Esophagus muscularis mucosa (tissue), 4 donors: ENCODE data around the gene ADAM29. TPM values are rescaled to one million over a fixed set of nuclear protein-coding genes. Genes with fewer than 3 reads are reported as not detected.

Experiments
- DNase-seq: peaks from one replicate; pipeline ENCODE4 v3.0.0-alpha.2; 2017; ENCODE audit errors: extremely low spot score
- H3K27ac ChIP-seq, 4 donors: fragments of 200-600 bp; sonication (generic); replicated peaks in 1 of 4; 1 replicate in 3 of 4; 2 replicates in 1 of 4; pipeline ENCODE4 v1.5.1; 2016 to 2019; ENCODE audit warnings: mild to moderate bottlenecking in 1 of 4
- H3K27me3 ChIP-seq, 4 donors: fragments of 200-600 bp; sonication (generic); one replicate each; pipeline versions ENCODE4 v1.5.1 to v1.6.0; 2016 to 2019
- H3K36me3 ChIP-seq, 4 donors: fragments of 200-600 bp; sonication (generic); one replicate each; pipeline ENCODE4 v1.5.1; 2016 to 2019
- H3K4me1 ChIP-seq, 4 donors: fragments of 200-600 bp; sonication (generic); one replicate each; pipeline ENCODE4 v1.5.1; 2016 to 2019
- H3K4me3 ChIP-seq, 4 donors: fragments of 200-600 bp; sonication (generic); 1 replicate in 2 of 4; 2 replicates in 2 of 4; pipeline ENCODE4 v1.5.1; 2016 to 2019; ENCODE audit warnings: mild to moderate bottlenecking in 4 of 4, moderate library complexity in 1 of 4
- H3K9me3 ChIP-seq, 4 donors: fragments of 200-600 bp; sonication (generic); 1 replicate in 3 of 4; 2 replicates in 1 of 4; pipeline ENCODE4 v1.5.1; 2016 to 2019
- EP300 ChIP-seq: sonication (generic); formaldehyde crosslinking; IDR thresholded peaks from one replicate; pipeline ENCODE4 v1.6.1; 2017; ENCODE audit warnings: antibody characterized with exemption
- POLR2A ChIP-seq: fragments of 450-650 bp; IDR thresholded peaks from one replicate; pipeline ENCODE4 v1.6.1; 2017; ENCODE audit warnings: antibody characterized with exemption, moderate library complexity, mild to moderate bottlenecking, low read depth
- POLR2AphosphoS5 ChIP-seq, 2 donors: sonication (generic); formaldehyde crosslinking; IDR thresholded peaks; one replicate each; pipeline ENCODE4 v1.6.1; 2017; ENCODE audit warnings: antibody characterized with exemption in 2 of 2
- WGBS: methylation state at CpG from one replicate; pipeline ENCODE4 v1.1.5; 2018; 5-methylcytosine and 5-hydroxymethylcytosine counted together
- intact Hi-C: fragments of 100-400 bp; cut with DNase I; formaldehyde crosslinking; loops from one replicate; pipeline ENCODE4 v1.15.1; 2023
- total RNA-seq, 4 donors: library from RNA; depleted of rRNA; stranded (reverse); fragments of >200 nt; gene quantifications; one replicate each; pipeline versions ENCODE4 v1.1.0 to v1.2.1, GENCODE V29; 2016
- TF ChIP-seq, protein P1 (sequence below), 3 experiments: fragments of 200-600 bp in 2 of 3; fragments of 450-650 bp in 1 of 3; sonication (generic) in 2 of 3; IDR thresholded peaks; one replicate each; pipeline ENCODE4 v1.5.1; 2017 to 2019; ENCODE audit warnings: antibody characterized with exemption in 3 of 3, mild to moderate bottlenecking in 2 of 3, moderate library complexity in 1 of 3

Gene ADAM29
- total RNA-seq, 4 donors from 2014 or later, result not detected

DNA sequence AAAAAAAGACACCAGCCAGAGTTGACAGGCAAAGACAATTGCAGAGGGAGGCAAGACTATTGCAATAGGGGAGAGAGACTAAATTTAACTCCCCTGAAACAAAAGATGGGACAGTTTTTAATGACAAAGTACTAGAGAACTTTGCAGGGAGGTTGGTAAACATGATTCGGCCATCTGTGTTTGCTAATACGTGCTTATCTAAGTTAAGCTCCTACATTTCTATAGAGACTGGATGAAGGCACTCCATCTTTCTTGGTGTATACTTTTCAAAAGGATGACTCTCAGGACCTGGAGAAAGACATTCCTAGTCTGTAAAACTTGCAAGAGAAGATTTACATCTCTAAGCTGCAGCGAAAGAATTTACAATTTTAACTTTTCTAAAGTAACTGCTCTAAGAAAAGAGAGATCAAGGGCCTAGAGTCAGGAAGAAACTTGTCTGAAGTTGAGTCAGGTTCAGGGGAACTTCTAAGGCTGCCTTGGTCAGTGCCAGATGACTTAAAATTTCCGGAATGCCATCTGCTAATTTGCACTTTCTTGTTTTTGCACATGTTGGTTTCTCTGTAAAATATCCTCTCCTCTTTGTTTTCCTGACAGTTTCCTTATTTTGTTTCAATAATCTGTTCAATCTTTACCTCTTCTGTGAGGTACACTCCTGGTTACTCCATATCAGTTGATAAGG lies 10.6 kb downstream of the ADAM29 start:
- Histone ChIP-seq H3K27ac (no peak overlapping the region), H3K27me3 (no peaks in the 10 kb centered on the region), H3K4me3 (no peak overlapping the region), H3K4me1 (no peaks in the 10 kb centered on the region), H3K36me3 (no peaks in the 10 kb centered on the region), H3K9me3 (no peaks in the 10 kb centered on the region)
- WGBS, result 83% methylated on average over 4 of the region's 4 CpGs
- TF ChIP-seq EP300, result no peak
- no peak for TF ChIP-seq POLR2A
- TF ChIP-seq, protein P1, sequence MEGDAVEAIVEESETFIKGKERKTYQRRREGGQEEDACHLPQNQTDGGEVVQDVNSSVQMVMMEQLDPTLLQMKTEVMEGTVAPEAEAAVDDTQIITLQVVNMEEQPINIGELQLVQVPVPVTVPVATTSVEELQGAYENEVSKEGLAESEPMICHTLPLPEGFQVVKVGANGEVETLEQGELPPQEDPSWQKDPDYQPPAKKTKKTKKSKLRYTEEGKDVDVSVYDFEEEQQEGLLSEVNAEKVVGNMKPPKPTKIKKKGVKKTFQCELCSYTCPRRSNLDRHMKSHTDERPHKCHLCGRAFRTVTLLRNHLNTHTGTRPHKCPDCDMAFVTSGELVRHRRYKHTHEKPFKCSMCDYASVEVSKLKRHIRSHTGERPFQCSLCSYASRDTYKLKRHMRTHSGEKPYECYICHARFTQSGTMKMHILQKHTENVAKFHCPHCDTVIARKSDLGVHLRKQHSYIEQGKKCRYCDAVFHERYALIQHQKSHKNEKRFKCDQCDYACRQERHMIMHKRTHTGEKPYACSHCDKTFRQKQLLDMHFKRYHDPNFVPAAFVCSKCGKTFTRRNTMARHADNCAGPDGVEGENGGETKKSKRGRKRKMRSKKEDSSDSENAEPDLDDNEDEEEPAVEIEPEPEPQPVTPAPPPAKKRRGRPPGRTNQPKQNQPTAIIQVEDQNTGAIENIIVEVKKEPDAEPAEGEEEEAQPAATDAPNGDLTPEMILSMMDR (IDR thresholded peaks at IDR 0.05), result no peak
- TF ChIP-seq POLR2AphosphoS5 (IDR thresholded peaks at IDR 0.05), result no peak
- DNase-seq, result no peak
- intact Hi-C loops, result no loop called here

- WGBS, result 90% methylated on average over 6 of the region's 6 CpGs
- no peaks in the 10 kb centered on the region for H3K9me3 ChIP-seq
- no peak for DNase-seq
Measured at GRCh38 chr4:174929346-174929745, 11.2 kb downstream of the ADAM29 start.

DNA sequence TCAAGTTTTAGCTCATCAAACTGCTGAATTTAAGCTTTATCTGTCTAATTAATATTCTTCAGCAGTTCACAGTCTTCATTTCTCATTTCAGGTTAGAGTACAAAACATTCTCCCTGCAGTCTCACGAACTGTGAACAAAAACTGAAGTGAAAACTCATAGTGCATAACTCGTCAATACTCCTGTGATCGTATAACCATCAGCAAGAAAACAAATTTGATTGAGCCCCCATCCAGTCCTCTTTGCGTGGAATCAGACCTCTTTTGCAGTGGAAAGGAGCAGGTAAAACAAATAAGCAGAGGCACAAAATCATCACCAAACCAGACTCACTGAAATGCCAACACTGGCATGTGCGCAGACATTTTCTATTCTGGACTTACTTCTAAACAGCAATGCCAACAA lies 12.7 kb downstream of the ADAM29 start:
- no peaks in the 10 kb centered on the region for H3K4me1 ChIP-seq
- no peak overlapping the region for H3K27ac ChIP-seq
- 76% methylated on average over 5 of the region's 5 CpGs for WGBS
- no peaks in the 10 kb centered on the region for H3K36me3 ChIP-seq
- no peaks in the 10 kb centered on the region for H3K27me3 ChIP-seq
- DNase-seq, result no peak
- H3K4me3 ChIP-seq, result no peak overlapping the region
- intact Hi-C loops, result no loop called here
- H3K9me3 ChIP-seq, result no peaks in the 10 kb centered on the region
- TF ChIP-seq EP300 (no peak), POLR2A (no peak), POLR2AphosphoS5 (IDR thresholded peaks at IDR 0.05) (no peak)
- TF ChIP-seq, protein P1 (IDR thresholded peaks at IDR 0.05), result no peak

More at GRCh38 chr4:174929346-174929745, 11.2 kb downstream of the ADAM29 start:
- TF ChIP-seq, protein P1 (IDR thresholded peaks at IDR 0.05), result no peak
- H3K4me3 ChIP-seq, result no peak overlapping the region
- no peaks in the 10 kb centered on the region for H3K27me3 ChIP-seq
- intact Hi-C loops, result no loop called here
- H3K27ac ChIP-seq, result no peak overlapping the region
- no peaks in the 10 kb centered on the region for H3K4me1 ChIP-seq
- no peaks in the 10 kb centered on the region for H3K36me3 ChIP-seq

GRCh38 chr4:174933083-174933482 lies 14.9 kb downstream of the ADAM29 start:
- Histone ChIP-seq H3K27ac (no peak overlapping the region), H3K27me3 (no peaks in the 10 kb centered on the region), H3K4me1 (no peaks in the 10 kb centered on the region), H3K36me3 (no peaks in the 10 kb centered on the region), H3K4me3 (no peak overlapping the region), H3K9me3 (no peaks in the 10 kb centered on the region)
- TF ChIP-seq POLR2AphosphoS5 (IDR thresholded peaks at IDR 0.05) (no peak), POLR2A (no peak), EP300 (no peak)
- TF ChIP-seq, protein P1 (IDR thresholded peaks at IDR 0.05), result no peak
- no peak for DNase-seq
- whole genome bisulfite sequencing, result 0% methylated on average over 1 of the region's 1 CpG
- intact Hi-C loops, result no loop called here

GRCh38 chr4:174934360-174934759 lies 16.2 kb downstream of the ADAM29 start:
- H3K4me1 ChIP-seq, result no peaks in the 10 kb centered on the region
- 89% methylated on average over 4 of the region's 4 CpGs for WGBS
- H3K4me3 ChIP-seq, result no peak overlapping the region
- no peaks in the 10 kb centered on the region for H3K36me3 ChIP-seq
- TF ChIP-seq POLR2AphosphoS5 (IDR thresholded peaks at IDR 0.05) (no peak), POLR2A (no peak), EP300 (no peak)
- TF ChIP-seq, protein P1 (IDR thresholded peaks at IDR 0.05), result no peak
- no peak overlapping the region for H3K27ac ChIP-seq
- H3K9me3 ChIP-seq, result no peaks in the 10 kb centered on the region
- H3K27me3 ChIP-seq, result no peaks in the 10 kb centered on the region
- DNase-seq, result no peak
- intact Hi-C loops, result no loop called here
